ENCODE results near the gene VDR.

DNA sequence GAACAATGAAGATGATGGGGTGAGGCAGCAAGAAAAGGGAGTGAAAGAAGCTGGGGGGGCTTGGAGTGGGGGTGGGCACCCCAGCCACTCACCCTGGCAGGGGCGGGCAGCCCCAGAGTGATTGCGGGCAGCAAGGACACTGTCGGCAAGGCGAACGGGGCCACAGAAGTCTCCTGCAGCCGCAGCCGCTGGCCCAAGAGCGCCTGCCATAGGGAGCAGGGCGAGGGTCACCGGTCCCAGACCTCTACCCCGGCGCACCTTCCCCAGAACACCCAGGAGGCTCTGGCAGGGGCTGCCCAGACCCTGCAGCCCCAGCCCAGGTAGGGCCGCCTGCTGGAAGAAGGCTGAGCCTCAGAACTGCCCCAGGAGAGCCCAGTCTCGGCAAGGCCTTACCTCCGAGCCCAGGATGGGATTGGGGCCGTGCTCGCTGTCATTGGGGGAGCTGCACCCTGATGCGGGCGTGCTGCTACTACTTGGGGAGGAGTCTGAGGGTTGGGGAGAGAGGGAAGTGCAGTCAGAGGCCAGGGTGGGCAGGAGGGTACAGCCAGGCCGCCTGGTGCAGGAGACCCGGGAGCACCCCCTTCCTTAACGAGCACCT is 108.9 kb downstream of the VDR start:
- TF ChIP-seq SMC3 (conservative IDR thresholded peaks at IDR 0.05; ENCODE audit: poor library complexity) (no peak), EP300 (conservative IDR thresholded peaks at IDR 0.05; ENCODE audit: poor library complexity, severe bottlenecking) (no peak)
- TF ChIP-seq, protein P1, sequence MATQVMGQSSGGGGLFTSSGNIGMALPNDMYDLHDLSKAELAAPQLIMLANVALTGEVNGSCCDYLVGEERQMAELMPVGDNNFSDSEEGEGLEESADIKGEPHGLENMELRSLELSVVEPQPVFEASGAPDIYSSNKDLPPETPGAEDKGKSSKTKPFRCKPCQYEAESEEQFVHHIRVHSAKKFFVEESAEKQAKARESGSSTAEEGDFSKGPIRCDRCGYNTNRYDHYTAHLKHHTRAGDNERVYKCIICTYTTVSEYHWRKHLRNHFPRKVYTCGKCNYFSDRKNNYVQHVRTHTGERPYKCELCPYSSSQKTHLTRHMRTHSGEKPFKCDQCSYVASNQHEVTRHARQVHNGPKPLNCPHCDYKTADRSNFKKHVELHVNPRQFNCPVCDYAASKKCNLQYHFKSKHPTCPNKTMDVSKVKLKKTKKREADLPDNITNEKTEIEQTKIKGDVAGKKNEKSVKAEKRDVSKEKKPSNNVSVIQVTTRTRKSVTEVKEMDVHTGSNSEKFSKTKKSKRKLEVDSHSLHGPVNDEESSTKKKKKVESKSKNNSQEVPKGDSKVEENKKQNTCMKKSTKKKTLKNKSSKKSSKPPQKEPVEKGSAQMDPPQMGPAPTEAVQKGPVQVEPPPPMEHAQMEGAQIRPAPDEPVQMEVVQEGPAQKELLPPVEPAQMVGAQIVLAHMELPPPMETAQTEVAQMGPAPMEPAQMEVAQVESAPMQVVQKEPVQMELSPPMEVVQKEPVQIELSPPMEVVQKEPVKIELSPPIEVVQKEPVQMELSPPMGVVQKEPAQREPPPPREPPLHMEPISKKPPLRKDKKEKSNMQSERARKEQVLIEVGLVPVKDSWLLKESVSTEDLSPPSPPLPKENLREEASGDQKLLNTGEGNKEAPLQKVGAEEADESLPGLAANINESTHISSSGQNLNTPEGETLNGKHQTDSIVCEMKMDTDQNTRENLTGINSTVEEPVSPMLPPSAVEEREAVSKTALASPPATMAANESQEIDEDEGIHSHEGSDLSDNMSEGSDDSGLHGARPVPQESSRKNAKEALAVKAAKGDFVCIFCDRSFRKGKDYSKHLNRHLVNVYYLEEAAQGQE (IDR thresholded peaks at IDR 0.05; ENCODE audit: borderline replicate concordance), result no peak
